ENCODE measurements around the gene OXLD1. TPM values are rescaled to one million over a fixed set of nuclear protein-coding genes. Genes with fewer than 3 reads are reported as not detected.
A peak's percentile ranks its signal among the peaks of the same experiment; 100 is the strongest.

OXLD1 gene
- total RNA-seq, 2 experiments from 2014 or later, result 29.4 to 45.3 TPM

- Mint-ChIP-seq H3K4me1 (peaks cover 27% of the 10 kb centered on the region), H3K27me3 (no peaks in the 10 kb centered on the region), H3K9me3 (ENCODE audit: low read depth) (no peaks in the 10 kb centered on the region), H3K27ac (peak overlapping the region; percentile 70), H3K36me3 (ENCODE audit: low read depth) (peaks cover 14% of the 10 kb centered on the region), H3K4me3 (peak overlapping the region; percentile 61)
- ChIA-PET CTCF (interaction anchor here (0.6 to 0.9 kb wide), 3 partner anchors 12 to 18 kb away, joined by 3 to 4 read pairs (median 3); no protein-coding TSS in a partner anchor), POLR2A (interaction anchor here (1.2 to 3.5 kb wide), 2 partner anchors 8 to 26 kb away, joined by 4 to 10 read pairs; partner anchors contain the start of gene MRPL12)
- intact Hi-C loops (cut with DNase I, micrococcal nuclease), result loop anchor here (1.0 to 5.0 kb wide), 5 partner anchors 7 to 413 kb away; partner anchors contain the start of genes ARHGDIA (in 1 of the 2), ASPSCR1 (in 1 of the 2), MRPL12 (in 1 of the 2) and SLC38A10 (in 1 of the 2)
- DNase-seq (peak; percentile 57), ATAC-seq (peak; percentile 20)
Observed at GRCh38 chr17:81710514-81711308, 44.3 kb upstream of the OXLD1 start.

DNA sequence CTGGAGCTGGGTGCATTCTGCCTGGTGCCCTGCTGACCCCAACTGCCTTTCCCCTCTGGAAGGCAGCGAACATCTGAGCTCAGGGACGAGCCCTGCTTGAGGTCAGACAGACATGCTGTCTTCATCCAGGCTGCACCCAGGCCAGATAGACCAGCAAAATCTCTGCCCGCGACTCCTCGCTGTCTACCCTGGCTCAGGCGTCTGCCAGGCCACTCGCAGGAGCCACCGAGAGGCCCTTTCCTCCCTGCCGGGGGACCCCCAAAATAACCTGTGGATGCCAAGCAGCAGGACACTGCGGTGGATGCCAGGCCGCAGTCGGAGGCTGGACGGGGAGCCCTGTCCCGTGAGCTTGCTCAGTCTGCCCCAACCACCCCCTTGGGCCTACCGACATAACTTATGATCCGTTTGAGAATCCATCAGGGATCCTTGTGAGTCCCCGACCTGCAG lies 42.4 kb upstream of the OXLD1 start:
- no peak for ATAC-seq
- CTCF ChIA-PET, result interaction anchor here (0.6 to 1.0 kb wide), 2 partner anchors 26 to 35 kb away, joined by 3 to 4 read pairs; partner anchors contain the start of gene ARL16
- Mint-ChIP-seq H3K9me3 (ENCODE audit: low read depth) (no peaks in the 10 kb centered on the region), H3K4me1 (peaks cover 36% of the 10 kb centered on the region), H3K4me3 (no peak overlapping the region), H3K36me3 (ENCODE audit: low read depth) (peaks cover 26% of the 10 kb centered on the region), H3K27me3 (no peaks in the 10 kb centered on the region), H3K27ac (no peak overlapping the region)
- intact Hi-C loops (cut with DNase I, micrococcal nuclease), result no loop called here
- no peak for DNase-seq
- POLR2A ChIA-PET, result no interaction called here

- no peak for ATAC-seq
- POLR2A ChIA-PET, result no interaction called here
- Mint-ChIP-seq H3K36me3 (ENCODE audit: low read depth) (peaks cover 26% of the 10 kb centered on the region), H3K9me3 (ENCODE audit: low read depth) (no peaks in the 10 kb centered on the region), H3K27ac (no peak overlapping the region), H3K4me3 (no peak overlapping the region), H3K4me1 (peaks cover 32% of the 10 kb centered on the region), H3K27me3 (no peaks in the 10 kb centered on the region)
- intact Hi-C loops (cut with DNase I, micrococcal nuclease), result no loop called here
- DNase-seq, result no peak
- CTCF ChIA-PET, result interaction anchor here (1.0 kb wide), 1 partner anchor 25 kb away, joined by 4 read pairs; the partner anchor contains the start of gene ARL16
Observed at GRCh38 chr17:81707725-81708646, 41.6 kb upstream of the OXLD1 start.

- Mint-ChIP-seq H3K4me3 (no peak overlapping the region), H3K9me3 (ENCODE audit: low read depth) (no peaks in the 10 kb centered on the region), H3K27ac (no peak overlapping the region), H3K4me1 (peaks cover 30% of the 10 kb centered on the region), H3K36me3 (ENCODE audit: low read depth) (peaks cover 35% of the 10 kb centered on the region), H3K27me3 (no peaks in the 10 kb centered on the region)
- POLR2A ChIA-PET, result interaction anchor here (0.6 kb wide), 1 partner anchor 11 kb away, joined by 3 read pairs; no protein-coding TSS in a partner anchor
- CTCF ChIA-PET, result interaction anchor here (0.7 kb wide), 1 partner anchor 188 kb away, joined by 3 read pairs; no protein-coding TSS in a partner anchor
- intact Hi-C loops (cut with DNase I, micrococcal nuclease), result no loop called here
- ATAC-seq, result no peak
- no peak for DNase-seq
Observed at GRCh38 chr17:81706757-81707624, 40.6 kb upstream of the OXLD1 start.

- CTCF ChIA-PET, result interaction anchor here (0.7 kb wide), 1 partner anchor 187 kb away, joined by 3 read pairs; no protein-coding TSS in a partner anchor
- H3K27ac Mint-ChIP-seq, result no peak overlapping the region
- peaks cover 40% of the 10 kb centered on the region for H3K36me3 Mint-ChIP-seq (ENCODE audit: low read depth)
- ATAC-seq (no peak), DNase-seq (no peak)
- H3K4me1 Mint-ChIP-seq, result peaks cover 32% of the 10 kb centered on the region
- no peaks in the 10 kb centered on the region for H3K27me3 Mint-ChIP-seq
- intact Hi-C loops (cut with DNase I, micrococcal nuclease), result no loop called here
- POLR2A ChIA-PET, result no interaction called here
- no peak overlapping the region for H3K4me3 Mint-ChIP-seq
- H3K9me3 Mint-ChIP-seq (ENCODE audit: low read depth), result no peaks in the 10 kb centered on the region
Observed at GRCh38 chr17:81706232-81706611, 39.8 kb upstream of the OXLD1 start.

DNA sequence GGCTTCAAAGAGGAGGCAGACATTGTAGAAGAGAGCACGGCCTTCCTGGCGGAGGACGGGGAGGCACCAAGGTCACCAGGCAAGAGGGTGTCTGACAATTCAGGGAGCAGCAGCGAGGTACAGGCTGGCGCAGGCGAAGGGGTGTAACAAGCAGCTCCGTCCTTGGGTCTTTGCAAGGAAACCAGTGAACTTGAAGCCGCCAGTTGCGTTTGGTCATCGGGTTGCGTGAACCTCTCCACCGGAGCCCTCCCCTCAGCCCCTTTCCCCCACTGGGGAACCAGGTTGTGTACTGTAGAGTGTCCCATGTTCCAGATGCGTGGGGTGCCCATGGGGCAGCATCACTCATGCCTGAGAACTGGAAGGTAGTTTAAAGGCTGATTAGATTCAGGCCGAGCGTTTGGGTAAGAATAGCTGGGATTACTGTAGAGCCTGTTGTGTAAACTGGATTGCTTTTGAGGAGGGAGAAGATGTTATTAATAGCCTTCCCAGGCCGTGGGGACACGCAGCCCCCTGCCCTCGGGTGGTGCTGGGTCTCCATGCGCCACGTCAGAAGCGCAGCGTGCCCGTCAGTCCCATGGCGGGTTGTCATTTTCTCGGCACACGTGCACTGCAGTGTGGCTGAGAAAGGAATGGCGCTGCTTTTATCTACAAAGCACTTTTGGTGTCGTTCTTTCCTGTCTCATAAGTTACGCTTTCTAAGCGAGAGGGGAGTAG lies 39.3 kb upstream of the OXLD1 start:
- peak overlapping the region; percentile 15 for H3K4me3 Mint-ChIP-seq

GRCh38 chr17:81703747-81704654 lies 37.6 kb upstream of the OXLD1 start:
- H3K27ac Mint-ChIP-seq, result peak overlapping the region; percentile 74
- peaks cover 24% of the 10 kb centered on the region for H3K4me1 Mint-ChIP-seq
- no peaks in the 10 kb centered on the region for H3K27me3 Mint-ChIP-seq
- CTCF ChIA-PET, result interaction anchor here (0.6 to 1.2 kb wide), 2 partner anchors 20 to 596 kb away, joined by 4 to 5 read pairs; partner anchors contain the start of genes ARL16 and HGS
- H3K36me3 Mint-ChIP-seq (ENCODE audit: low read depth), result peaks cover 46% of the 10 kb centered on the region
- POLR2A ChIA-PET, result interaction anchor here (0.6 to 2.8 kb wide), 7 partner anchors 9 to 333 kb away, joined by 3 to 24 read pairs (median 4); partner anchors contain the start of genes ARL16, CCDC137, FAAP100 and HGS
- H3K9me3 Mint-ChIP-seq (ENCODE audit: low read depth), result no peaks in the 10 kb centered on the region
- peak overlapping the region; percentile 86 for H3K4me3 Mint-ChIP-seq
- intact Hi-C loops (cut with DNase I, micrococcal nuclease), result loop anchor here (1.0 to 5.0 kb wide), 12 partner anchors 7 to 333 kb away; partner anchors contain the start of genes CCDC137 (in 2 of the 2), OXLD1 (in 2 of the 2), ALYREF (in 1 of the 2) and ANAPC11 (in 1 of the 2)
- DNase-seq, result peak; percentile 46
- no peak for ATAC-seq

More for the DNA sequence above, 39.3 kb upstream of the OXLD1 start:
- DNase-seq (no peak), ATAC-seq (no peak)
- H3K36me3 Mint-ChIP-seq (ENCODE audit: low read depth), result peaks cover 44% of the 10 kb centered on the region
- H3K27me3 Mint-ChIP-seq, result no peaks in the 10 kb centered on the region
- no peaks in the 10 kb centered on the region for H3K9me3 Mint-ChIP-seq (ENCODE audit: low read depth)
- intact Hi-C loops (cut with DNase I, micrococcal nuclease), result no loop called here
- H3K27ac Mint-ChIP-seq, result peak overlapping the region; percentile 47
- POLR2A ChIA-PET, result no interaction called here
- CTCF ChIA-PET, result no interaction called here
- H3K4me1 Mint-ChIP-seq, result peaks cover 32% of the 10 kb centered on the region

GRCh38 chr17:81702934-81703746 lies 36.7 kb upstream of the OXLD1 start, which contains the start of gene MRPL12:
Gene MRPL12, plus strand, starts transcription at chr17:81703367. Its CDS starts 135 bp downstream, at chr17:81703502.
- H3K36me3 Mint-ChIP-seq (ENCODE audit: low read depth), result peaks cover 52% of the 10 kb centered on the region
- ChIA-PET CTCF (interaction anchor here (0.6 to 1.2 kb wide), 2 partner anchors 20 to 597 kb away, joined by 4 to 5 read pairs; partner anchors contain the start of genes ARL16 and HGS), POLR2A (interaction anchor here (0.6 to 2.8 kb wide), 8 partner anchors 9 to 159 kb away, joined by 3 to 24 read pairs (median 4); partner anchors contain the start of genes ARL16, CCDC137, FAAP100 and HGS)
- peak; percentile 95 for DNase-seq
- H3K4me1 Mint-ChIP-seq, result peaks cover 24% of the 10 kb centered on the region
- no peaks in the 10 kb centered on the region for H3K27me3 Mint-ChIP-seq
- intact Hi-C loops (cut with DNase I, micrococcal nuclease), result loop anchor here (1.0 to 5.0 kb wide), 12 partner anchors 8 to 334 kb away; partner anchors contain the start of genes CCDC137 (in 2 of the 2), OXLD1 (in 2 of the 2), ALYREF (in 1 of the 2) and ANAPC11 (in 1 of the 2)
- H3K27ac Mint-ChIP-seq, result peak within 1 kb of the TSS; percentile 97
- peak; percentile 89 for ATAC-seq
- peak within 1 kb of the TSS; percentile 86 for H3K4me3 Mint-ChIP-seq
- H3K9me3 Mint-ChIP-seq (ENCODE audit: low read depth), result no peaks in the 10 kb centered on the region
